B cell (primary cell): ENCODE results near the gene HOXB9.

ENCODE experiments used
- EZH2 ChIP-seq: IDR thresholded peaks from 2 replicates; pipeline ENCODE4 v1.6.1; 2012; ENCODE audit warnings: borderline replicate concordance, low read depth, mild to moderate bottlenecking, moderate library complexity, low read length; ENCODE audit not compliant: insufficient read depth, poor library complexity, severe bottlenecking
- TF ChIP-seq, protein P1 (sequence below): fragments of 200-600 bp; IDR thresholded peaks from one replicate; pipeline ENCODE4 v1.8.0; 2022; ENCODE audit warnings: antibody characterized with exemption, mild to moderate bottlenecking

DNA sequence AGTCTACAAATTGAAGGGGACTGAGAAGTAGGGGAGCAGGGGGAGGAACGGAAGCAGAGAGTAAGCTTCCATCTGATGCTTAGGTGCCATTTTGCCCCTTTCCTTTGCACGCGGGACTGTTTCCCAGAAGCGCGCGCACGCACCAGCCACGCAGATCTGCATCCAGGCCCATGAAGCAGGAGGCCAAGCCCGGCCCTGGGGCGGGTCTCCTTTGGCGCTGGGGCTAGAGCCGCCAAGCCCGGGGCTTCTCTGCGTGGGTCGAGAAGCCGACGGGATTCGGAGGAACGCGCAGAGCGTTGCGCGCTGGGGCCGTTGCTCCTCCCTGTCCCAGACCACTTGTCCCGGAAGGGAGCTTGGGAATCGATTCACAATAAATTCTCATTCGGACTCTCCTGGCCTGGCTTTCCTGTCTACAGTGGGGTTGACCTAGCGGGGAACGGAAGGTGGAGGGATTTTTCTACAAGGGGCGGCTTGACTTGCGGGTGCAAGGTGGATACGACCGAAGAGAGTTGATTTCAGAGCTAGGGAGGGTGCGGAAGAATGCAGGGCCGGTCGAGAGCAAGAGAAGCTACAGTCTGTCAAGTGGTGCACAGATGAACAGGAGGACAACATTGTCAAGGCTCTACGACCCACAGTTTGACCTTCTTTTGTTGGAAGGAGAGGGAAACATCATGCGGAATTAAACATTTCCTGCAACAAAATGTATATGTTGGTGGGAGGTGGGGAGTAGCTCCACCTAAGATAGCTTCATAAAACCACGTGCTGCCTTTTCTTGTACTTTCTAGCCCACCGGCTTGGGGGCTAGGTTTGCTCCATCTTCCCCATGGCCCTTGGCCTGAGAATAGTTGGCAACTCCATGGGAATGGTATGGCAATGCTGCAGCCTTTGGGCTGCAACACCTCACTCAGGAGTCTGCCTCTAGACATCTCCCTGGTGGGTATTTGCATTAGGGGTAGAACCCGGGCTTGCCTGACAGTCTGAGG, 4.5 kb downstream of the HOXB9 start:
- TF ChIP-seq, protein P1, sequence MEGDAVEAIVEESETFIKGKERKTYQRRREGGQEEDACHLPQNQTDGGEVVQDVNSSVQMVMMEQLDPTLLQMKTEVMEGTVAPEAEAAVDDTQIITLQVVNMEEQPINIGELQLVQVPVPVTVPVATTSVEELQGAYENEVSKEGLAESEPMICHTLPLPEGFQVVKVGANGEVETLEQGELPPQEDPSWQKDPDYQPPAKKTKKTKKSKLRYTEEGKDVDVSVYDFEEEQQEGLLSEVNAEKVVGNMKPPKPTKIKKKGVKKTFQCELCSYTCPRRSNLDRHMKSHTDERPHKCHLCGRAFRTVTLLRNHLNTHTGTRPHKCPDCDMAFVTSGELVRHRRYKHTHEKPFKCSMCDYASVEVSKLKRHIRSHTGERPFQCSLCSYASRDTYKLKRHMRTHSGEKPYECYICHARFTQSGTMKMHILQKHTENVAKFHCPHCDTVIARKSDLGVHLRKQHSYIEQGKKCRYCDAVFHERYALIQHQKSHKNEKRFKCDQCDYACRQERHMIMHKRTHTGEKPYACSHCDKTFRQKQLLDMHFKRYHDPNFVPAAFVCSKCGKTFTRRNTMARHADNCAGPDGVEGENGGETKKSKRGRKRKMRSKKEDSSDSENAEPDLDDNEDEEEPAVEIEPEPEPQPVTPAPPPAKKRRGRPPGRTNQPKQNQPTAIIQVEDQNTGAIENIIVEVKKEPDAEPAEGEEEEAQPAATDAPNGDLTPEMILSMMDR, result no peak
- TF ChIP-seq EZH2, result no peak
